Measurements from ENCODE around the gene ITSN1.
"Not testable (repeated sequence)": the region's sequence is repeated elsewhere in the genome, so short reads cannot be mapped to it uniquely, and the experiment has no call there.

The ITSN1 gene

GRCh38 chr21:33901412-33902288, 259.3 kb downstream of the ITSN1 start:
- DNase-seq: peak; percentile 44 to 55

- DNase-seq: no peak
These were observed 260.0 kb downstream of the ITSN1 start for GRCh38 chr21:33902349-33902748.

GRCh38 chr21:33904041-33904440, 261.7 kb downstream of the ITSN1 start:
- no peak for DNase-seq

GRCh38 chr21:33908760-33909159, 266.5 kb downstream of the ITSN1 start:
- no peak for DNase-seq

- DNase-seq: no peak
These were observed 267.5 kb downstream of the ITSN1 start for GRCh38 chr21:33909756-33910155.

- DNase-seq: no peak
These were observed 271.9 kb downstream of the ITSN1 start for GRCh38 chr21:33914188-33914587.

- peak; percentile 97 to 98 for DNase-seq
These were observed 273.3 kb downstream of the ITSN1 start, which contains the start of gene ATP5PO for GRCh38 chr21:33915368-33916199. ATP5PO (minus strand) TSS chr21:33915804; CDS start chr21:33915763, 41 bp downstream.

GRCh38 chr21:33916200-33916567, 273.9 kb downstream of the ITSN1 start:
- DNase-seq: no peak

GRCh38 chr21:33917421-33917820, 275.1 kb downstream of the ITSN1 start:
- DNase-seq: no peak

GRCh38 chr21:33924079-33924765, 281.9 kb downstream of the ITSN1 start:
- peak; percentile 77 to 89 for DNase-seq

GRCh38 chr21:33924766-33925100, 282.4 kb downstream of the ITSN1 start:
- DNase-seq: no peak

- not testable (repeated sequence) for DNase-seq
These were observed 283.9 kb downstream of the ITSN1 start for GRCh38 chr21:33926248-33926647.

- DNase-seq: peak; percentile 31 to 33
These were observed 288.9 kb downstream of the ITSN1 start for GRCh38 chr21:33931052-33931798.

- peak in 1 of 2 experiments; percentile 37 for DNase-seq
These were observed 289.6 kb downstream of the ITSN1 start for GRCh38 chr21:33931799-33932390.

GRCh38 chr21:33932731-33933130, 290.4 kb downstream of the ITSN1 start:
- no peak for DNase-seq

GRCh38 chr21:33936301-33937038, 294.2 kb downstream of the ITSN1 start:
- DNase-seq: no peak

- DNase-seq: no peak
These were observed 294.8 kb downstream of the ITSN1 start for GRCh38 chr21:33937146-33937545.

- peak in 1 of 2 experiments; percentile 22 for DNase-seq
These were observed 295.6 kb downstream of the ITSN1 start for GRCh38 chr21:33937931-33938339.

- no peak for DNase-seq
These were observed 296.1 kb downstream of the ITSN1 start for GRCh38 chr21:33938381-33938780.

GRCh38 chr21:33939226-33939625, 296.9 kb downstream of the ITSN1 start:
- no peak for DNase-seq

GRCh38 chr21:33940164-33940880, 298.0 kb downstream of the ITSN1 start:
- DNase-seq: peak; percentile 68 to 74

Measured in Kasumi-1 (cell line).